ENCODE results near the gene TRIM67.

DNA sequence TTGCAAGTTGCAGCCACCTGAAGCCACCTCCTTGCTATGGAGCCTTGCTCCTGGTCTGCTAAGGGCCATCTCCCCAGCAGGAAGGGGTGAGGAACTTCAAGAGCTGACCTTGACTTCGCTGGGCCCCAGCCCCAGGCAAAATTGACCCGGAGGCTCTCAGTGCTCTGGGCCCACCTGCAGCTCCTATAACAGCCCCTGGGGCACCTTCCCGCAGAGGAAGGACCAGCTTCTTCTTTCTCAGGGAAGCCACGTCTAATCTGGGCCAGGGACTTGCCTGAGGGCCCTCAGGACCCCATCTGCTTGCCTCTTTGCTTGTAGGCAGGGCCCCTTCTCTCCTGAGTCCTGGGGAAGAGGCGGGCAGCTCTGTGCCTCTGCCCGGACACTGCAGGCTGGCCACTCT lies 48.3 kb downstream of the TRIM67 start:
- no peak for TF ChIP-seq EZH2 (IDR thresholded peaks at IDR 0.05; ENCODE audit: borderline replicate concordance, insufficient read depth, low read depth, low read length, poor library complexity, severe bottlenecking)
- TF ChIP-seq CTCF (IDR thresholded peaks at IDR 0.05): no peak
